RPMI8226 (cell line): ENCODE results near the gene CNPY1.

Source experiments
- DNase-seq: peaks from one replicate; pipeline ENCODE4 v3.0.0-alpha.2; 2015

CNPY1 gene

DNA sequence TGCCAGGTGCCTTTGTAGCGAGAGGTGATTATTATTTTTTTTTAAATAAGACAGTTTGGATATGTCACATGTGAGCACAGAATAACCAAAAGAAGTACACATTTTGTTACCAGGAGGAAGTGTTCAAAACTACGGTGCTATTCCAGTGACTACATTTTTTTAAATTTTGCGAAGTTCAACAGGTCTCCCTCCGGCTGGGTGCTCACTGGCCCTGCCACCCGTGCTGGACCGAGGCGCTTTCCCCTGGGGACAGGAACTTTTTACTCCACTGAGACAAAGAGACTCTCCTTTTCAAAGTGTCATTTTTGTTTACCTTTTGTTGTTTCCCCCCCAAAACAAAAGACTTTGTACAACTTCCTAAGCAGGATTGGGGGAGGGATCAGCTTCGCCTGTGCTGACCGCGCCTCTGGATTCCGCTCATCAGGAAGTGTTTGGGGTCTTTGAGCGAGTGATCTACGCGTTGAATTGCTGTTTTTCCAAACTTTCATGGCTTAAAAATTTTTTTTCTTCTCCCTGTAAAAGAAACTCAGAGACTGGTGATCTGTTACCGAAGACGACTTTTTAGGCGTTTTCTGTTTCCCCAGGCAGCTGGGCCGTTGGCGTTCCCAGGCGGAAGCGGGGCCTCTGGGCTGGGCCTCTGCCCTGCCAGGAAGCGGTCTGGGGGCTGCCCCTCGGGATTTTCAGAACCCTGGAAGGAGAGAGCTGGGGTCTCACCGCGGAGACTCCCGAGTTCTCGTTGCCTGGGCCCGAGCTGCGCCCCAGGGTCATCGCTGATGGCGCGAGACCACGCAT is 81.2 kb downstream of the CNPY1 start:
- no peak for DNase-seq

DNA sequence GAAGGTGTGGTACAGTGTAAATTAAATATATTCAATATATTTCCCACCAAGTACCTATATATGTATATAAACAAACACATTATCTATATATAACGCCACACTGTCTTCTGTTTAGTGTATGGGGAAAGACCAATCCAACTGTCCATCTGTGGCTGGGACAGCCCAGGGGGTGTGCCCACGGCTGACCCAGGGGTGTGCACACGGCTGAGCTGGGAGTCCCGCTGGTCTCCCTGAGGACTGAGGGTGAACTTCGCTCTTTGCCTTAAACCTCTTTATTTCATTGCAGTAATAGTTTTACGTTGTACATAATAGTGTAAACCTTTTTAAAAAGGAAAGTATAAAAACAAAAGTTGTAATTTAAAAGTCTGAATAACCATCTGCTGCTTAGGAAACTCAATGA is 82.2 kb downstream of the CNPY1 start:
- DNase-seq: no peak

DNA sequence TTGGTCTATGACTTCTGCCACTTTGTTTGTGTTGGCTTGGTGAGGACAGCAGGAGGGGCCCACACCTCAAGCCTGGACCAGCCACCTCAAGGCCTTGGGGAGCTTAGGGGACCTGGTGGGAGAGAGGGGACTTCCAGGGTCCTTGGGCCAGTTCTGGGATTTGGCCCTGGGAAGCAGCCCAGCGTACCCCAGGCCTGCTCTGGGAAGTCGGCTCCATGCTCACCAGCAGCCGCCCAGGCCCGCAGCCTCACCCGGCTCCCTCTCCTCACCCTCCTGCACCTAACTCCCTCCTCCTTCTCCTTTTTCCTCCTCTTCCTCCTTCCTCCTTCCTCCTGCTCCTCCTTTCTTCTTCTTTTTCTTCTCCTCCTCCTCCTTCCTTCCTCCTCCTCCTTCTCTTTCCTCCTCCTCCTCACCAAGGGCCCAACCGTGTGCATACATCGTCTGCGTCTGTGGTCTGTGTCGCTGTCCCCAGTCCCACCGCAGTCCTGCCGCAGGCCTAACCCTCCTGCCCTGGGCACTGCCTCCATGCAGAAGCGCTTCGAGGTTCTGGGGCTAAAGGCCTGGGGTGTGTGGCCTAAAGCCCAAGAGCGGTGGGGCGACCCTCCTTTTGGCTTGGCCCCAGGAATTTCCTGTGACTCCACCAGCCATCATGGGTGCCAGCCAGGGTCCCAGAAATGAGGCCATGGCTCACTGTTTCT is 83.1 kb downstream of the CNPY1 start:
- no peak for DNase-seq

DNA sequence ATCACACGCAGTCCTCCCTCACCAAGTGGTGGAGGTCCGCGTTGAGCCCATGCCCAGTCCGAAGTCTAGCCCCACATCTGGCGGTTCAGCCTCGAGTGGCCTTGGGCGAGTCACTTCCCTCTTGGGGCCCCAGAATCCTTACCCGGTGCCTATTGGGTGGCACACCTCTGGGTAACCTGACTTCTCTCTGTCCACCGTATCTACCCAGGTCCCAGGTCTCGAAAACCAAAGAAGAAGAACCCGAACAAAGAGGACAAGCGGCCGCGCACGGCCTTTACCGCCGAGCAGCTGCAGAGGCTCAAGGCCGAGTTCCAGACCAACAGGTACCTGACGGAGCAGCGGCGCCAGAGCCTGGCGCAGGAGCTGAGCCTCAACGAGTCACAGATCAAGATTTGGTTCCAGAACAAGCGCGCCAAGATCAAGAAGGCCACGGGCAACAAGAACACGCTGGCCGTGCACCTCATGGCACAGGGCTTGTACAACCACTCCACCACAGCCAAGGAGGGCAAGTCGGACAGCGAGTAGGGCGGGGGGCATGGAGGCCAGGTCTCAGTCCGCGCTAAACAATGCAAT is 84.1 kb downstream of the CNPY1 start:
- DNase-seq: no peak

DNA sequence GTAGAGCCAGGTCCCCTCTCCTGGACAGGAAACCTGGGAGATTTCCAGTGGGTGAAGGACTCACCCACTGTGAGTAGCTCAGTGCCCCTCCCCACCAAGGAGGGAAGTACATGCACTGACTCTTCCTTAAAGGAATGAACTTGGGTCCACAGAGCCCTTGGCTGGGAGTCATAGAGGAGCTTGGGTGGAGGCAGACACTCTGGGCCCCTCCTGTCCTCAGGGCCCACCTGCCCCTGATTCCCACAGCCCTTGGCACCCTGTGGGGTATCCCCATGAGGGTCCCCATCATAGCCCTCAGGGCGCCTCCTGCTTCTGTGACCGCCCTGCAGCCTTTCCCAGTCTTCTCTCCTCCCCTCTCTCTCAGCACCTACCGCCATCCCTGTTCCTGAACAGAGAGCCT is 84.7 kb downstream of the CNPY1 start:
- no peak for DNase-seq

DNA sequence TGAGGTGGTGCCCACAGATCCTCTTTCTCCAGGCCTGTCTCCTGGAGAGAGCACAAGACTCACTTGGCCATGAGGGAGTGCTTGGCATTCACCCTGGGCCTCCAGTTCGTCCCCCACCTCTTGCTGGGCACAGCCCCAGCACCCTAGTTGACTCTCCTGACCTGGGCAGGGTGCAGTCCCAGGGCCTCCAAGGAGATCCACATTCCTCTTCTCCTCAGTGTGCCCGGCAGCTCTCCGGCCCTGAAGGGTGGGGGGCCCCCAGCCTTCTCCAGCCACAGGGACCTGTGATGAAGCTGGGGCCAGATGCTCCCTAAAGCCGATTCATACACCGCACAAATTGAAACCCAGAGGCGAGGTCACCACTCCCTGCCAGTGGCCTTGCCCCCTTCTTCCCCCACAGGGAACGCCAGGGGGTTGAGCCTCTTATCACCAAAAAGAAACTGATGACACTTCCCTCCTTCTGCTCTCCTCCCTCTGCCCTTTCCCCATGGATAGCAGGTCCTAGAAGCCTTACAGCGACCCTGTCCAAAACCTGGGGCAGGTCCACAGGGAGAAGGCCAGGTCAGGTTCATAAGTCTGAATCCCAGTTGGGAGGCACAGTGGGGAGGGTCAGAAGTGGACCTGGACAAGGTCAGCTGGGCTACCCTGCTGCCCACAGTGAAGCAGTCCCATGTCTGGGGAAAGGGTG is 85.3 kb downstream of the CNPY1 start:
- no peak for DNase-seq

DNA sequence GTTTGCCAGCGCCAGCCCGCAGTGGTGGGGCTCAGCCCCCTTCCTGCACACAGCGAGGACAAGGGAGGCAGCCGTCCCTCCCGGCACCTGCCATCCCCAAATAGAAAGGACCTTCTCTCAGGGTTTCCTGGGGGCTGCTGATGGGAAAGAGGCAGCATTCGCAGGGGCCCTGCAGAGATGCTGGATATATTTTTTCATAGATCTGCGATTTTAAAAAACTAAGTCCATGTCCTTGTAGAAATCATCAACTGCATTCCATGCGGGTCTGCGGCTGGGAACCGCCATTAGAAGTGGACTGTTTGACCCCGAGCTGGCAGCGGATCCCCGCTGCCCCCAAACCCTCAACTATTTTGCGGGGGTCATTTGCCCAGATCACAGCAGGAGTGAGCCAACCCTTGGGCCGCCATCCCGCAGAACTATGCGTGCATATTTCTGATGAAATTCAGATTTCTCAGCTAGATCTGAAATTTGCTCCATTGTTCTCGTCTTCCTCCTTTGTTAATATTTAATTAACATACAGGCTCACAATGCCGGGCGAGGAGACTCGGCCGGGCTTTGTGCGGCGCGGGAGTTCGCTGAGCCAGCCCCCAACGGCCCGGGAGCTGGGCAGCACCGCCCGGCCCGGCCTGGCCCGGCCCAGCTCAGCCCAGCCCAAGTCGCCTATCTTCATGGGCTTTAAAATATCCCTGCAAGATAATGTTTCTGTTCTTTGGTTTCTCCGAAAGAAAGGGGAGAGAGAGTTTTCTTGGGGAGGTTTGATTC is 86.5 kb downstream of the CNPY1 start:
- DNase-seq: no peak

DNA sequence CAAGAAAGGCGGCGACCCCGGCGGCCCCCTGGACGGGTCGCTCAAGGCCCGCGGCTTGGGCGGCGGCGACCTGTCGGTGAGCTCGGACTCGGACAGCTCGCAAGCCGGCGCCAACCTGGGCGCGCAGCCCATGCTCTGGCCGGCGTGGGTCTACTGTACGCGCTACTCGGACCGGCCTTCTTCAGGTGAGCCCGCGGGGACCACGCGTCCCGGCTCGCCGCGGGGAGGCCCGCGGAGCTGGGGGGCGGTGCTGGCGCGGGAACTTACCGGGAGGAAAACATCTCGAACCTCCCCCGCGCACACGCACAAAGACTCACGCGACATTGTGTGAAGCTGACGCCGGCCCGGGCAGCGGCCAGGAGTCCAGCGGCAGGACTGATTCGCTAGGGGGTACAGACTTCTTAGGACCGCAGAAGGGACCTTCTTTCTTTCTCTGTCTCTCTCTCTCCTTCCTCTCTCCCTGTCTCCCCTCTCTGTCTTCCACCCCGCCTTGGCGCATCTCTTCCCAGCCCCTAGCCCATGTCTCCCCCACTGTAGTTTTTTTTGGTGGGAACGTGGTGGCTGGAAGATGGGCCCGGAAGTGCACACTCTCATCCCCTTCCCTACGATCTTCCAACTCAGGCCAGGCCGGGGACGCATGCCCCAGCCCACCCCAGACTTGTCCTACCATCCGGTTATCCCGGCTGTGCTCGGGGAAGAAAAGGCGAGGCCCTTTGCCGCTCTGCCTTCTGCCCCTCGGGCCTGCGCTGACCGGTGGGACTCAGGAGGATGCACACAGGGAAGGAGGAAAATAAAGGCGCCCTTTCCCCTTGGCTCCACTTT is 87.3 kb downstream of the CNPY1 start:
- no peak for DNase-seq

DNA sequence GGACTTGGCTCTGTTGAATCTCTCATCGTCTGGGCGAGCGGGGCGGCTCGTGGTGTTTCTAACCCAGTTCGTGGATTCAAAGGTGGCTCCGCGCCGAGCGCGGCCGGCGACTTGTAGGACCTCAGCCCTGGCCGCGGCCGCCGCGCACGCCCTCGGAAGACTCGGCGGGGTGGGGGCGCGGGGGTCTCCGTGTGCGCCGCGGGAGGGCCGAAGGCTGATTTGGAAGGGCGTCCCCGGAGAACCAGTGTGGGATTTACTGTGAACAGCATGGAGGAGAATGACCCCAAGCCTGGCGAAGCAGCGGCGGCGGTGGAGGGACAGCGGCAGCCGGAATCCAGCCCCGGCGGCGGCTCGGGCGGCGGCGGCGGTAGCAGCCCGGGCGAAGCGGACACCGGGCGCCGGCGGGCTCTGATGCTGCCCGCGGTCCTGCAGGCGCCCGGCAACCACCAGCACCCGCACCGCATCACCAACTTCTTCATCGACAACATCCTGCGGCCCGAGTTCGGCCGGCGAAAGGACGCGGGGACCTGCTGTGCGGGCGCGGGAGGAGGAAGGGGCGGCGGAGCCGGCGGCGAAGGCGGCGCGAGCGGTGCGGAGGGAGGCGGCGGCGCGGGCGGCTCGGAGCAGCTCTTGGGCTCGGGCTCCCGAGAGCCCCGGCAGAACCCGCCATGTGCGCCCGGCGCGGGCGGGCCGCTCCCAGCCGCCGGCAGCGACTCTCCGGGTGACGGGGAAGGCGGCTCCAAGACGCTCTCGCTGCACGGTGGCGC is 88.1 kb downstream of the CNPY1 start, which contains the start of gene EN2:
EN2 (plus strand) TSS at position 19 of the 767 bp plus-strand sequence; CDS start at position 268, 249 bp downstream.
- no peak for DNase-seq

DNA sequence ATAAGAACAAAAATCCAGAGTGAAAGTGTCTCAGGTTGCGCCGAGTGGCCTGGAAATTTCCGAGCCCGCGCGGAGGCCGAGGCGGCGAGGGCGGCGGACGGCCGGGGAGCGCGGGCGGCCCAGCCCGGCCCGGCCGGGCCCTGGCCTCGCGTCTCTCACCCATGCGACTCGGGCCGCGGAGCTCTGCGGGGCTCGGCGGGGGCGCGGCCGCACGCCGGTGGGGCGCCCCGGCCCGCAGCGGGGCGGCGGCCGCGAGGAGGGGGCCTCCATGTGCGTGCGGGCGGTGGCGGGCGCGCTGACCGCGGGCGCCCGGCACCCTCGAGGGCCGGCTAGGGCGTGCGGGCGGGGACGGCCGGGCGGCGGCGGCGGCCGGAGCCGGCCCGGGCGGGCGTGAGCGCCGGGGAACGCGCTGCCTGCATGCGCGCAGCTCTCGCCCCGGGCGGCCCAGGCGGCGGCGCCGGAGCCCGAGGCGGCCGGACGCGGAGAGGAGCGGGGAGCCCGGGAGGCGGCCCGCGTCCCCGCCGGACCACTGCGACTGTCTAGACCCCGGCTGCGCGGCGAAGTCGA is 88.7 kb downstream of the CNPY1 start:
- DNase-seq: no peak

DNA sequence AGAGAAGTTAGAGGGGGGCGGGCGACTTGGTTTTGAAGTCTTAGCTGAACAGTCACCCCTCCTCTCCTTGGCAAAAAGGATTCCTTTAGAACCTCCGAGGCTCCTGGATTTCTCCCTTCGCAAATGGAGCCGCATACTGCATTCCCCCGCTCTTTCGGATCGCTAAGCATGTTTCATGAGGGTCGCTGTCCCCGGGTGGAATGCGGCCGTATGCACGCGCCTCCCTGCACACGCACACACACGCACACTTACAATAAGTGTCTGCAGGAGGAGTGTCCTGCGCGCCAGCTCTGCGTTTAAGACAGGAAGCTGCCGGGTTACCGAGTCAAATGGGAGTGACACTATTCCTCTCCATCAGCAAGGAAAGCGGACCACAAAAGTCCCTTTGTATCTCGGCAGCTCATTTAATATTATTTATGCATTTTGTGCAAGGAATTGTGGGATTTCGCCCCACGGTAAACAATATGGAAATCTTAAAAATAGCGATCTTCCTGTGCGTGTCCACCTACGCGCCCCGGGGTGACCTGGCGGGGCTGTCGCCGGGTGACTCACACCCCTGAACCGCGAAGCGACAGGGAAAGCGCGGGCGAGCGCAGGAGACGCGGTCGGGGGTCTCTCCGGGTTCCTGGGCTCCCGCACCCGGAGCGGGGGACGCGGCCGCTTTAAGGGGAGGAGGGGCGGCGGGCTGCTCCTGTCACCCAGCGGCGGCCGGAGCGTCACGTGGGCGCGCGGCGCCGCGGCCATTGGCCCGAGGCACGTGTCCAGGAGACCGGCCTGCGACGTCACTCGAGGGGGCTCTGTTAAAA is 89.4 kb downstream of the CNPY1 start:
- DNase-seq: no peak

DNA sequence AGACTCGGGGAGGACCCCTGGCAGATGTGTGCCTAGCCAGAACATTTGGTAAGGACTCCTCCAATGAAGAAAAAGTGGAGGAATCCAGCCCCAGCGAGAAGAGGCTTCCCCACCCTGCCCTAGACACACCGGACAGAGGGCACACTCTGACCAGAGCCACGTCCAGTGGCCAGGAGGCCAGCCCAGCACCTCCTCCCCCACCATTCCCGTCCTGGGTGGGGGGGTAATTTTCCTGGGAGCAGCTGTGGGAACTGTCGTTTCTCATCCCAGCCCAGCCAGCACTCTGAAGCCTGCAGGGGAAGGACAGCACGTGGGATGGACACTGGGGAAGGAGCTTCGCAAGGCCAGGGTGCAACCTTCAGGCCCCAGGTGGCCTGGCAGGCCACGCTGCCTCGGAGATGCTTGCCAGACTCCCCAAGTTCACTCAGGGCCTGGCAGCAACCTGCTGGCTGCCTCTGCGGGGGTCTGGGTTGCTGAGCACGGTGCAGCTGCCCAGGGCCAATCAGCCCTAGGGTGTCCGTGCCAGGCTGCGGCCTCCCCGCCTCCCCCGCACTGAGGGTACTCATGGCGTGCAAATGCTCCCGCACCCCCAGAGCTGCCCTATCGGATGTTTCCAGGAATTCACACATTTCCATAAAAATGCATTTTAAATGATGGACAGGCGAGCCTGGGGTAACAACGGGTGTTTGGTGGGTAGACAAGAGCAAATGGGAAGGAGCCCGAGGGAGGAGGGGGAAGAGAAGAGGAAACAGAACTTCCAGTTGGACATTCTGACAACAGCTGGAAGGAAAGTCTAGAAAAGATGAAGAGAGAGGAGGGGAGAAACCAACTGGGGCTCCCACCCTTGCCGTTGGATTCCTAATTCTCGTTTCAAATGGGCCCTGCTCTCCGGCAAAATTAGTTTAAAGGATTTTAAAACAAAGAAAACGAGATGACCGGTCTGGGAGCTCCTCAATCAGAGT is 90.3 kb downstream of the CNPY1 start:
- DNase-seq: no peak

DNA sequence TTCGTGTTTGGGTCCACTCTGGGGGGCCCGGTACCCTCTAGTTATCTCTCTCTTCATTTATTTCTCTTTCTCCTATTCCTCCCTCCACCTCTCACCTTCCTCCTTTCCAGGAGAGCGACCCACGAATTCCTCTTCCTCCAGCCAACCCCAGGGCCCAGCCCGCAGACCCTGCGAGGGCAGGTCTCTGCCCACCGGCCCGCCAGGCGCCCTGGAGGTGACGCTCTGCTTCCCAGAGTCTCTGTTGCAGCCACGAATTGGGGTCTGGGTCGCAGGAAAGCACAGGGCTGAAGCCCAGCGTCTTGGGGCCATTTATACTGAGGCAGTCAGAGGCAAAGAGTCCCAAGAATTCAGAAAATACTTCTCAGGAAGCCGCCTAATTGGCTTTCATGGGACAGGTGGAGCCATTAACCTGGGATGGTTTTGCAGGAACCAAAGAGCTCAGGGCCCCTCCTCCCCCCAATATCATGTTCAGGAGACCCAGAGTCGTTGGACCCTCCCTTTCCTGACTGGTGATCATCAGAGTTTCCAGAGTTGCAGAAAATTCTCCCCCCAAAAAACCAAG is 91.1 kb downstream of the CNPY1 start:
- no peak for DNase-seq

DNA sequence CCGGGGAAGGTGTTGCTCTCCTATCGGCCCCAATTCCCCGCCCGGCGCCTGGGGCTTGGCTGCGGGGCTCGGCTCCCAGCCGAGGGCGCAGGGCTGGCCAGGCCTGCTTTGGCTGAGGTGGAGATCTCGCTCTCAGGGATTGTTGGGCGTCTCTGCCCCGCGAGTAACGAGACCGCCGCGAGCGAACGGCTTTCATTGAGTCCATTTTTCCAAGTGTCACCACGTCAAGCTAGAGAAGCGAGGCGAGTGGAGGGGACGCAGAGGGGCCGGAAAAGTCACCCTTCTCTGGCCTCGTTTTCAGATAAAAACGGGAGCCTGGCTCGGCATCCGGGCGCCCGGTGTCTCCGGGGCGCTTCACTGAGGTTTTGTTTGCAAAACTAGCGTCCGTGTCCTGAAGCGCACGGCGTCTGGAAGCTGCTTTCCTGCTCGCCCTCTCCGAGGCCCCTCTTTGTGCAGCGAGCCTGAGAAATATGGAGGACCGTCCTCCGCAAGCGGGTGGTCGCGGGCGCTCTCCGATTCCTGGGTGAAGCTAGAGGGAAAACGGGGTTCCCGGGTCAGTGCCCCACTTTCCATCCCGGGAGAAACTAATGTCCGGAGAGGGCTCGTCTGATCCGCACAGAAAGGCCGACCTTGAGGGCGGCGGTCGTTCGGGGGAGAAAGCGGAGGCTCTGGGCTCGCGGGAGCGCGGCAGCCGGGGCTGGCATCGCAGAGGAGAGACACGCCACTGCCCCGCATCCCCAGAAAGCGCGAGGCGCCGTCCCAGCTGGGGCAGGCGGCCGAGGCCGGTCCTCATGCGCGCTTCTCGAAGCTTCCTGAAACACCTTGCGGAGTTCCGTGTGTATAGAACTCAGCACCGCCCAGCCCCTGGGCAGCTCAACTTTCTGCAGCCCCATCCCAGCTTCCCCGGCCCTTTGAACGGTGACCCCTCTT is 91.9 kb downstream of the CNPY1 start:
- DNase-seq: no peak

DNA sequence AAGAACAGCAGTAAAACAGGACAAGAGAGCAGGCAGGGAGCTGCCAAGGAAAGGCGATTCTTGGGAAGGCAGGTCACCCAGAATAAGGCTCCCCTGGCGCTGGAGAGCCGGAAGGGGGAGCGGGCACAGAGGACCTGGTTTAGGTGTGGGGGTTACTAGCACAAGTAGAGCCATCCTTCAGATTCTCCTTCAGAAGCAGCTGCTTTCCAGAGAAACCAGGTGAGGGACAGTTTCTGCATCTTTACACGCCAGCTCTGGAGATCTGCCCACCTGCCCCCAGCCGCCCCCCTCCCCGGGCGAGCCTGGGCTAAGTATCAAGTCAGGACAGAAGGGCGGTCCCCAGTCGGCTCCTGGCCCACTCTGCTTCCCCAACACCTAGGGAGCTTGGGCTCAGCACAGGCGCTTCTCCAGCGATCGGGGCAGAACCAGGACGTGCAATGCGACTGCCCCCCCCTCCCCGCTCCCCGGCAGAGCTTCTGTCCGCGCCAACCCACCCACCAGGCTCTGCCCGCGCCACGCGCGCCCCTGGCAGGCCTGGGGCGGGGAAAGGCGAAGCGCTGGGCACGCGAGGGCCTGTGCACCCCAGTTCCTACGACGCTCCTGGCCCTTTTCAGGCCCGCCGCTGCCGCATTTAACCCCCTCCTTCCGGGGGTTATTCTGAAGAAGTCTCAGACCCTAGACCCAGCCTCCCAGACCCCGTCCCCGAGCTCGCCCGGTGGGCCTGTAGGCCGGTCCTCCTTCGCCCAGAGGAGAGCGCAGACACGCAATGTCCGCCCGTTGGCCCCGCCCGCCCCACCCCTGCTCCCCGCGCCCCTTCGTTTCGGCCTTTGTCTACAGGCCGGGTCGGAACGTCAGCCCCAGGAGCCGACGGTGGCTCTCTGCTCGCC is 92.8 kb downstream of the CNPY1 start:
- DNase-seq: no peak
